T-helper 9 cell (primary cell): Measurements from ENCODE around the gene MYCBP2.
"Not testable (repeated sequence)": the region's sequence is repeated elsewhere in the genome, so short reads cannot be mapped to it uniquely, and the experiment has no call there.

Experiments used
- DNase-seq: peaks from one replicate; pipeline ENCODE4 v3.0.0-alpha.2; 2020

MYCBP2 gene

DNA sequence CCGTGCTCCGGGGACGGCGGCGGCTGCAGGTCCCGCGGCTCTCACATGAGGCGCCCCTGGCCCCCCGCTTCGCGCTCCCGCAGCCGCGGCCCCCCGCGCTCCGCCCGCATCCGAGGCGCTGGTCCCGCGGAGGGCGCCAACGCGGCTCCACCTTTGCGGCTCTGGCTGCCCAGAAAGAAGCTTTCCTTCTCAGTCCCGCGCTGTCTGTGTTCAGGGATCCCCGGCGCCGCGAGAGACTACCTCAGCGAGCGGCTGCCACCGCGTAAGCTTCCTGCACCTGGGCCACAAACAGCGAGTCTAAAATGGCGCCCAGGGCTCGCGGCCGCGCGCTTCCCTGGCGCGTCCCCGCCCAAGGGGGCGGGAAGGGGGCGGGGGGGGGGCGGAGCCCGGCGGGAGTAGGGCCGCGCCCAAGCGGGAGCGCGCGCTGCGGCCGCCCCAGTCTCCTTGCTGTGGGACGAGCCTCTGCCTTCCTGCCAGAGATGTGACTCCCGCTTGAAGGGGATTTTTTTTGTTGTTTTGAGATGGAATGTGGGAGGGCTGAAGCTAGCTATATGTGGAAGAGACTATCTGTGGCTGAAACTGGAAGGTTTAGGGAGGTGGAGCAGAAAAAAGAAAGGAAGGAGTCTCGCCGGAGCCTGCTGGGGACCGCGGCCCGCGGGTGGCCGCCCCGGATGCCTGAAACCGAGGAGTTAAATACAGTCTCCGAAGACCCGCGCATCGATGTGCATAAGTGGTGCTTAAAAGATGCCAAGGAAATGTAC lies 299.9 kb downstream of the MYCBP2 start, which contains the start of gene FBXL3:
Gene FBXL3 (minus strand): TSS at position 299 of the 761 bp plus-strand sequence. CDS start 5,299 bp downstream, outside the sequence.
- DNase-seq = peak; percentile 70

DNA sequence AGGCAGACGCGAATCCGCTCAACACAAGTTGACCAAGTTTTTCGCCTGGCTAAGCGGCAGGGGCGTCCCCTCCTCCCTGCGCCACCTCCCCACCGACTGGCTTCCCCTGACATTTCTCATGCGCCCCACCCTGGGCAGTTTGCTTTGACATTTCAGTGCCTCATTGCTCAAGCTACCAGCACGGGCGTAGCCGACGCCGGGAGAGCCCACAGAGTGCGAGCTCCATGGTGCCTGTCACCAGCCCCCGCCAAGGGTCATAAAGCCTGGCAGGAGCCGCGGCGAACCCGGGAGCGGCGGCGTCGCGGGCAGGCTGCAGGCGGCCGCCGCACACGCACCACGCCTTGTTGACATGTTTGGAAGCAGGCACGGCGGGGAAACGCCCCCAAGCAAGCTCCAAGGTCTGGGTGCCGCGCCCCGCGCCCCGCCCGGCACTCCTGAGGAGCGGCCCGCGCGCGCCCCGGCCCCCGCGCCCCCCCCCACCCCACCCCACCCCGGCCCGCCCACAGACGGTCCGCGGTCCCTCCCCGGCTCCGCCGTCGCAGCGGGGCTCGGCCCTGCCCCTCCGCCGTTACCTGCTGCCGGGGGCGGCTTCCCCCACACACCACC lies 300.5 kb downstream of the MYCBP2 start:
- DNase-seq = peak; percentile 70

DNA sequence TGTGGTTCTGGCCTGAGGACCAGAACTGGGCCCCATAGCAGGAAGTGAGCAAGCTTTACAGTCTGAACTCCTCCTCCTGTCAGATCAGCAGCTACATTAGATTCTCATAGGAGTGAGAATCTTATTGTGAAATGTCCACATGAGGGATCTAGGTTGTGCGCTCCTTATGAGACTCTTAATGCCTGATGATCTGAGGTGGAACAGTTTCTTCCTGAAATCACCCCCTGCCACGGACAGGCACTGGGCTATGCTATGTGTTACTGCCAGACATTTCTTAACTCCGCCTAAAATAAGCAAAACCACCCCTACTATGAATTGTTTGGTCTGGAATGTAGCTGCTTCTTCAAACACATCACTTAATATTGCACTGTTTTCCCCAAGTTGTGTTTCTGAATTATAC lies 304.6 kb downstream of the MYCBP2 start:
- no peak for DNase-seq

DNA sequence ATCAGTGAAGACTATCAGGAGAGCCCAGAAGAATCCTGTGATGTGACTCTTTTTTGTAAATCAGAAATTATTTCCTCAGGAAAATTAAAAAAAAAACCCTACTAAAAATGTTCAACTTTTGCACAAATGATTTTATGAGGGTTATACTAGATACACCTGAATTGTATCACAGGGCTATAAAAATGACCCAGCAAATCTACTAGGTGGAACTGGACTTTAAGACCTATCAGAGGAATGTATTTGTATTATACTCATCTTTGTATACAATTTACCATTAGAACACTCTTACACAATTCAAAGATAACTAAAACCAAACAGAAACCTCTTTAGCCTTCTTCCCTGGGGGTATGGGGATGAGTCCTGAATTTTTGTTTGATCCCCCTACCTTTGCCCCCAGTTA lies 307.1 kb downstream of the MYCBP2 start:
- DNase-seq = no peak

DNA sequence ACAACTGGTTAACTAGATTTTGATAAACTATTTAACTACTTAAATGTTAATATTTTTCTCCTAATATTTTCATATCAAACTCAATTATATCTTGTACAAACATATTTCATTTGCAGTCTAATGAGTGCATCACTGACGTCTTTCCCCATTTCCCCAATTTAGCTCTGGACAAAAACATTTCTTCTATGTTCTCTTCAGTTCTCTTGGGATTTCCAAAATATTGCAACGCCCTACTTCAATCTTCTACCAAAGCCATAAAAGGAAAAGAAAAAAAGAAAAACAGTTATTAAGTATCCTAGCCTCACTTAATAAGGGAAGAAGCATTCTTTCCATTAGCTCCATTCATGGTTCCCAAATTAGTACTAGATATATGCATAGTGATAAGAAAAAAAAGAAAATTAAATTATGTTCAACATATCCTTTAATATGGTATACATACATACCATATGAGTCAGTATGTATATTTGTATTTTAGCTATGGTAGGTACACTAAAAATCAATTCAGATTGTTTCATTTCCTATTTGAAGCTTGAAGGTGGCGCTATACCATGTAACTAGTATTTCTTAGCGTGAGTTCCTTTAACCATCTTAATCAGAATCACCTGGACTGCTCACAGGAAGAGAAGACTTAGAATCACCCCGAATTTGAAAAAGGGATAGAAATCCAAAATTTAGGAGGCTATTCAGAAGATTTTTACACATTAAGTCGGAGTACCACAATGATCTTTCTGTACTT lies 309.8 kb downstream of the MYCBP2 start:
- no peak for DNase-seq

DNA sequence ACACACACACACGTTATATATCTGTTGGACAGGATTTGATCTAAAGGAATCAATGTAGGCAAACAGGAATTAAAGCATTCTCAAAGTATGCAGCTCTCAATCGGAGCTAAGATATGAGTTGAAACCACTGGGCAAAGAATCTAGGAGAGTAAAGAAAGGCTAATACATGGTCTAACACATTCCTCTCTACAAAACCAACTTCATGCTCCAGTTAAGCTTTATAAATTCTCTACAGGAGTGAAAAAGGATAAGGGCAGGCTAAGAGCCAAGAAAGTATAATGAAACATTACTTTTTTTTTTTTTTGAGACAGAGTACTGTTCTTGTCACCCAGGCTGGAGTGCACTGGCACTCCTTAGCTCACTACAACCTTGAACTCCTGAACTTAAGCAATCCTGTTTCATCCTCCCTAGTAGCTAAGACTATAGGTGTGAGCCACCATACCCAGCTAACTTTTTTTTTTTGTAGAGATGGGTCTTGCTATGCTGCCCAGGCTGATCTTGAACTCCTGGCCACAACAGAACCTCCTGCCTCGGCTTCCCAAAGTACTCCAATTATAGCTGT lies 310.6 kb downstream of the MYCBP2 start:
- no peak for DNase-seq

DNA sequence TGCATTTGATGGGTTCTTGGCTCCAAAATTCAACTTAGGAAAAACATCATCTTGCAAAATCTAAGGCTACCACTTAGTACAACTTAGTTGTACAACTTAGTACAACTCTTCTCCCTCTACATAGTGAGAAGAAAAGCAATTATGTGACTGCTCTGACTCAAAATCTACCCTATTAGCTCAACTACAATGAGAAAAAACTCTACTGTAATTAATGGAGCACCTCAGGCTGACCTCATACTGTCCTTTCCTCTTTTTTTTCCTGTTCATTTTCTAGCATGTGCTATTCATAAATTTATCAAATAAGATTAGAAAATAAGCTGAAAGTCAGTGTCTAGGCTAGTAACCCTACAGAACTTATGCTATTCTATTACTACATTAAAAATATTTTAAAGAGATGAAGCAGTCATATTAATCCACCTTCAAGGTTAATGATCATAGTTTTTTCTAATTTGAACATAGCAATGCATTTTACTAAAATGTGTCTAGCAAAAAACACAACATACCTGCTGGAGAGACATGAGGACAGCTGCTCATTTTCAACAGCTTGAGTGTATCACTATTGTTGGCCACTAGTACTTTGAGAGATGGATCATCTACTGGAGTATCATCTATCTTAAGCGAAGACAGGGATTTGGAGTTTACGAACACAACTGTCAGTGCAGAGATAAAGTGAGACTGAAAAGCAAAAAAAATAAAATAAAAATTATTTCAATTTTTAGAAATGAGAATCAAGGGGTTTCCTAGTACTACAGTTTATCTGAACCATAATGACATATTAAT lies 311.8 kb downstream of the MYCBP2 start:
- DNase-seq = no peak

DNA sequence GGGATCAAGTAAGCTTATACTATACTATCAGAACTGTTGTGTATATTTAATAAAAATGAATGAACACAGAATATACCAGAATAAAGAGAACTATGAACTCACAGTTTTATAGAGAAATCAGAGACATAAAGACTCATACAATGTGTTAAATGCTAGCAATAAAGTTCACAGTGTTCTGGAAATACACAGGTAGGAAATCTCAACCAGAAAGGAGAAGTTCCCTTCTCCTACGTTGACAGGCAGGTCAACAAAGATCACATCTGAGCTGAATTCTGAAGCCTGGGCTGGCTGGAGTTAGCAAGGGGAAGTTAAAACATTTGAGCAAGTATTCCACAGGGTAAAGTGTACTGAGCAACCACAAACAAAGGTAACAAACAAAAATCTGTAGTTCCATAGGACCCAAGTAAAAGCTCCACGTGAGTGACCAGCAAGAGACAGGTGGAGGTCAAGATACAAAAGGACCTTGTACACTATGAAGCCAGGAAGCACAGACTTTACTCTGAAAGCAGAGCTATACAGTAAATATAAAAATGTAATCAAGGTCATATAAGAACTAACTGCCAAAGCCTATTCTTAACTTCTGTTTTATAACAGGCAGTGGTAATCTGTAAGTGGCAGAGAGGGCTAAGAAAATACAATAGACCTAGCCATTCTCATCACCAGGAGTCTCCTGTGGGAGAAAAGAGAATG lies 312.9 kb downstream of the MYCBP2 start:
- no peak for DNase-seq

DNA sequence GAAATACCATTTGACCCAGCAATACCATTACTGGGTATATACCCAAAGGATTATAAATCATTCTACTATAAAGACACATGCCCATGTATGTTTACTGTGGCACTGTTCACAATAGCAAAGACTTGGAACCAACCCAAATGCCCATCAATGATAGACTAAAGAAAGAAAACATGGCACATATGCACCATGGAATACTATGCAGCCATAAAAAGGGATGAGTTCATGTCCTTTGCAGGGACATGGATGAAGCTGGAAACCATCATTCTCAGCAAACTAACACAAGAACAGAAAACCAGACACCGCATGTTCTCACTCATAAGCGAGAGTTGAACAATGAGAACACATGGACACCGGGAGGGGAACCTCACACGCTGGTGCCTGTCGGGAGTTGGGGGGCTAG lies 317.2 kb downstream of the MYCBP2 start:
- not testable (repeated sequence) for DNase-seq

DNA sequence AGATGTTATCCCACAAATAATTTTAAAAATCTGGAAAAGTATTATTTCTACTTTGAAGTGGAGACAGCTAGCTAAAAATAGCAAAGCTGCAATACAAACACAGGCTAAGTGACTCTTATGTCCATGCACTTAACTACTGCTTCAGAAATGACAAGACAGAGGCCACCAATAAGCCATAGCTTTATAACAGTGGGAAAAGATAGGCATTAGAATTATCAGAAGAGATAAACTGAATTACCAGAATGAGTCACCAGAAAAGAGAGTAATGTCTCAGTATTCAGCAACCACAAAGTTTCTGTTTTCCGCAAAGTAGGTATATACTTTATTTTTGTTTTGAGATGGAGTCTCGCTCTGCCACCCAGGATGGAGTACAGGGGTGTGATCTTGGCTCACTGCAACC lies 317.9 kb downstream of the MYCBP2 start:
- DNase-seq = no peak

DNA sequence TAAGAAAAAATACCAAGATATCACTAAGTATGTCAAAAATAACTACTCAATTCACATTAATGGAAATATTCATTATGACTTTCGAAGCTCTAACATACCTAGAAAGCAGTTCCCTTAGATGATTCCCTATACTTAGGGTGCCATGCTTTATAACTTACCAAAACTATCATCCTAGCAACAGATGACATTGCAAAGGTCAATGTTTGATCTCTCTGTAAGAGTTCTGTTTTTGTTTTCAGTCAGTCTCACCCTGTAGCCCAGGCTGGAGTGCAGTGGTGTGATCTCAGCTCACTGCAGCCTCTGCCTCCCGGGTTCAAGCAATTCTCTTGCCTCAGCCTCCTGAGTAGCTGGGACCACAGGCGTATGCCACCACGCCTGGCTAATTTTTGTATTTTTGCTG lies 318.6 kb downstream of the MYCBP2 start:
- DNase-seq = not testable (repeated sequence)

DNA sequence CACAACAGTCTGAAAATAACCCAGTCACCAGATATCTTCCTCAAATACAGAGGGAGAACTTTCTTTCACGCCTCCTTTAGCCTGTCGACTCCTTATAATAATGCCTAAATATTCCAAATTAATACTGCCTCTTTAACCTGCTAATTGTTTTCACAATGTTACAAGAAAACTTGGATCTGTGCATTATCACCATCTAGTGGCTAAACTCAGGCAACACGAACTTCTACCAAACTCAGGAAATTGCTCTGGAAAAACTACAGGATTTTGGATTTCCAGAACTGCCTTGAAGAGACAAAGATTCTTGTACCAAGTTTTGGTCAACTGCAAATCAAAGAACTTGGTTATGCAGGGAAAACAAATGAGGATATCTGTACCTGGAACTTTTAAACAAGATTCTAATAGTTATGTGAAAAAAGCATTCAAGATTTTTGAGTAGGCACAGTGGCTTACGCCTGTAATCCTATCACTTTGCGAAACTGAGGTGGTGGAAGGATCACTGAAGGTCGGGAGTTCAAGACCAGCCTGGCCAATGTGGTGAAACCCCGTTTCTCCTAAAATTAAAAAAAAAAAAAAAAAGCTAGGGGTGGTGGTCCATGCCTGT lies 324.2 kb downstream of the MYCBP2 start:
- no peak for DNase-seq

DNA sequence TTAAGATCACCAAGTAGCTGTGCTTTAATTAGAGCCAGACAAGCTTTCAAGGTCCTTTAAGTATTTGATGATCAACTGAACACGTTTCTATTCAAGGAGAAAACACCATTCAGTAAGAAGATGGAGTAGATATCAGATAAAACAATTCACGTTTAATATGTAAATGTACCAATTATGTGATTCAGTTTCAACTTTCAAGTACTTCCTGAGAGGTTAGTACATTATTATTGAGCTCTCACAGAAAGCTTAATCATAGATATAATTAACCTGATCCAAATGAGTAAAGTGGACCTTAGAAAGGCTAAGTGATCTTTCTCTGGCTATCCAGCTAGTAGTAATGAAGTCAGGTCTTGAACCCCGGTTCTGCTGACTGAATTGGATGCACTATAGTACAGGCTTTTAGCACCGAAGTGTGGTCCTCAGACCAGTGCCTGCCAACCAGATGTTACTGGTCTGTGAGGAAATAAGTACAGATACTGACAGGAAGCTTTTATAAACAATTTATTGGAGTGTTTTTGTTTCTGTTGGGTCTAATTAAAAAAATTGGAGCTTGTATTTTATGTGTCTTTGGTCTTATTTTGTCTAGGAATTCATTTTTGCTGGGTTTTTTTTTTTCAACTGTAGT lies 324.8 kb downstream of the MYCBP2 start:
- no peak for DNase-seq

DNA sequence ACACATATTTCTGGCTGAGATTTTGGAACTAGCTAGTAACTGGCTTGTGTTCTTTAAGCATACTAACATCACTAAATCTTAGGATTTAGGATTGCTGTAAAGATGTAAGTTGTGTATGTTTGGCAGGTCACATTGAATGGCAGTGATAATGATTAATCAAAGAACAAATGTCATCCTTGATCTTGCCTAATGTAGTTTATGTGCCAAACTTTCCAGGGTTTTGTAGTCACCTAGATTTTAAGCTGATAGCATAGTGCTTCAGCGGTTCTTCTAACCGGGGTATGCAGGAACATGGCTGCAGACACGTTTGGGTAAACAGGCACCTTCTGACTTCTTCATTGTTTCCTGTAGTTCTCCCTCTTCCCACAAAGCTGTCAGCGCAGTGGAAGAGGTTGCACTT lies 325.4 kb downstream of the MYCBP2 start:
- DNase-seq = no peak

DNA sequence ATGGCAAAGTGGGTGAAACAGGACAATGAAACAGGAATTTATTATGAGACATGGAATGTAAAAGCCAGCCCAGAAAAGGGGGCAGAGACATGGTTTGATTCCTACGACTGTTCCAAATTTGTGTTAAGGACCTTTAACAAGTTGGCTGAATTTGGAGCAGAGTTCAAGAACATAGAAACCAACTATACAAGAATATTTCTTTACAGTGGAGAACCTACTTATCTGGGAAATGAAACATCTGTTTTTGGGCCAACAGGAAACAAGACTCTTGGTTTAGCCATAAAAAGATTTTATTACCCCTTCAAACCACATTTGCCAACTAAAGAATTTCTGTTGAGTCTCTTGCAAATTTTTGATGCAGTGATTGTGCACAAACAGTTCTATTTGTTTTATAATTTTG lies 326.4 kb downstream of the MYCBP2 start:
- DNase-seq = no peak
